Astrocyte of the hippocampus (primary cell): ENCODE measurements around the gene STN1.
A peak's percentile ranks its signal among the peaks of the same experiment; 100 is the strongest.

Experiments
- DNase-seq: peaks from one replicate; pipeline ENCODE4 v3.0.0; 2011; ENCODE audit warnings: low read depth, low spot score

STN1 gene

GRCh38 chr10:103929381-103929921 is 11.5 kb upstream of the STN1 start:
- peak; percentile 14 for DNase-seq

- DNase-seq, result no peak
Observed at GRCh38 chr10:103928784-103929183, 10.8 kb upstream of the STN1 start.

- DNase-seq, result no peak
Observed at GRCh38 chr10:103926722-103927319, 8.8 kb upstream of the STN1 start.

DNA sequence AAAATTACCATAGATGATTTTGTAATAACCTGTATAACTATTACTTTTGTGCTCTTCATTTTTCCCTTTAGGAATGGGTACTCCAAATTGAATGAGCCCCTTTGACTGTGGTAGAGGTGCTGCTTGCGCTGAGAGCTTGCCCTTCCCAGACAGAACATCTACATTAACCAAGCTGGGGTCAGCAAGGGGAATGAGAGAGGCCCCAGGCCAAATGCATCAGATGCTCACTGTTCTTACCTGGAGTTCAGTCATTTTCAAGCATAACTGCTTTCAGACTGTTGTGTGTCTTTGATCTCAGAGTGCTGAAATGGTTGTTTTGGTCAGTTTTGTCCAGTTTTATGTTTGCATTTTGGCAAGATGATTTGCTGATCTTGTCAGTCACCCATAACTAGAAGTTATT is 7.6 kb upstream of the STN1 start:
- DNase-seq, result no peak

- DNase-seq, result no peak
Observed at GRCh38 chr10:103923502-103923901, 5.5 kb upstream of the STN1 start.

DNA sequence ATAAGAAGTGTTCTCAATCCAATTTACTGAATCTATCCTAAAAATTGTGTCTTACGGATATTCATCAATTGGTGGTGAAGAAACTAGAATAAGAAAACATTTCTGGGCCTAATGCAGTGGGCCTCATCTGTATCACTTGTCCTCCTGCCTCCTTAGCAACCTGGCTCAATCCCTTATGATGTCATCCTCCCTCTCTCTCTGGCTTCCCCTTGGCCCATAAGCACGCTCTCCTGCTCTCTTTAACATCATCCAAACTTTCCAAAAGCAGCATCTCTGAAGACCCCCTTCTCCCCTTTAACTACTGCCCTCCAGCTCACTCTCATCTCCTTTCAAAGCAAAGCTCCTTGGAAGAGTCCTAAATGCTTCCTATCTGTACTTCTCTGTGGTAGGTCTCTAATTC is 4.7 kb upstream of the STN1 start:
- DNase-seq, result no peak

DNA sequence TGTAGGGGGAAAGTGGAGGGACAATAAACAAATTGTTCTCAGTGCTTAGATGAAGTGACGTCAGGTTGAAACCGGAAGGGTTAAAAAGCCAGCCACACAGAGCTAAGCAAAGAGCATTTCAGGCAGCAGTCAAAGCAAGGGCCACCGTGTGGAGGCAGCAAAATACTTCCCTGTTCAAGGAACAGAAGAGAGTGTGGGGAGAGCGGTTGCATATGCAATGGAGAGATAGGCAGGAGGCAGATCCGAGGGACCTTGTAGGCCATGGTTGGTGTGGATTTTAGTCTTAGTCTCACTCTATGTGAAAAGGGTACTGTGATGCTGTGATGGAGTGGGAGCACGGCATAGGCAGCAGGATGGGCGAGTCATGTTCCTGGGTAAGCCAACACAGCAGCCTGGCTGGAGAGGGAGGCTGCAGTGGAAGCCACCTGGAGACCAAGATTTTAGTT is 3.8 kb upstream of the STN1 start:
- DNase-seq, result peak; percentile 9

- no peak for DNase-seq
Observed at GRCh38 chr10:103921248-103921647, 3.3 kb upstream of the STN1 start.

DNA sequence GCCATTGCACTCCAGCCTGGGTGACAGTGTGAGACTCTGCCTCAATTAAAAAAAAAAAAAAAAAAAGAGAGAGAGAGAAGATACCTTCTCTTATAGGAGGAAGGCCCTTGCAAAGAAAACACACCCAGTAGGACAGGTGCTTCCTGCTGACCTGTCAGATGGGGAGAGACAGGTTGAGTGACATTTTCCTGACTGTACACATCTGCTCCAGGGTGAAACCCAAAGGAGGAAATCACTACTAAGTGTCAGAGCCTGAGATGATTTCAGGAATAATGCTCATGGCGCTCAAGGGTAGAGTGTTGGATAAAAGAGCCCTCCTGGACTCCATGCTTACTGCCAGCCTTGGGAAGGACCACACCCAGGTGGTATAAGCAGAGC is 1.7 kb upstream of the STN1 start:
- no peak for DNase-seq

GRCh38 chr10:103917302-103918052 is 507 bp downstream of the STN1 start:
- peak; percentile 67 for DNase-seq

DNA sequence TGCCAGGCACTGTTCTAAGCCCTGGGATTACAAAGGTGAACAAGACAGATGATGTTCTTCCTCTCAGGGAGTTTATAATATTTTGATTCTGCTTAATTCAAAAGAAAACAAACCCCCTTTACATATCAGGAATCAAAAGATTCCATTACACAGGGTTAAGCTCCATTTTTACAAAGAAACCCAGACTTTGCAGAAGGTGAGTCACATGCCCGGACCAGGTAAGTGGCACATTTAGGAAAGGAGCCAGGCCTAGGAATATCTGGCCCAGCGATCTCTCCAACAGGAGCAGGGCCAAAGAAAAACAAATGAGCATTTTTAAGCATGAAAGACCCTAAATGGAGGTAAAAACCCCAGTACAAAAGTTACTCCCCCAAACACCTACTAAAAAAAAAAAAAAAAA is 1.1 kb downstream of the STN1 start:
- no peak for DNase-seq

GRCh38 chr10:103916254-103916653 is 1.7 kb downstream of the STN1 start:
- DNase-seq, result peak; percentile 50

GRCh38 chr10:103915796-103916195 is 2.2 kb downstream of the STN1 start:
- peak; percentile 11 for DNase-seq

DNA sequence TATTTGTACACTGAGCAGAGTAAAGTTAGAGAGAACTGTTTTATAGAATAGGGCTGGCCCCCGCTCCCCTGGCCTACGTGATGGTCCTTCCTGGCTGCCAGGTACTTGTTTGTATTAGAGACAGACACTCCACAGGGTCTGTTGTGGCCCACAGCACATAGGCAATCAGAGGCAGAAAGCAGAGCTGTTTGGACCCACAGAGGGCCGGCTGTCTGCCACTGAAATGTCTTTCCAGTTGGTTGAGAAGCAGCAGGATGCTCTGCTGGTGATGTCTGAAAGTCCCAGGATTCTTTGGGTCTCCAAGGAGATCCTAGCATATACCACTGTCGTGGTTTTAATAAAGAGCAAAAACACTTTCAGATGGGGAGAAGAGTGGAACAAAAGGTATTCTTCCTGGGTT is 5.2 kb downstream of the STN1 start:
- no peak for DNase-seq

- no peak for DNase-seq
Observed at GRCh38 chr10:103911021-103911459, 6.9 kb downstream of the STN1 start.

GRCh38 chr10:103910442-103911012 is 7.5 kb downstream of the STN1 start:
- DNase-seq, result no peak

GRCh38 chr10:103905441-103905840 is 12.5 kb downstream of the STN1 start:
- DNase-seq, result no peak

DNA sequence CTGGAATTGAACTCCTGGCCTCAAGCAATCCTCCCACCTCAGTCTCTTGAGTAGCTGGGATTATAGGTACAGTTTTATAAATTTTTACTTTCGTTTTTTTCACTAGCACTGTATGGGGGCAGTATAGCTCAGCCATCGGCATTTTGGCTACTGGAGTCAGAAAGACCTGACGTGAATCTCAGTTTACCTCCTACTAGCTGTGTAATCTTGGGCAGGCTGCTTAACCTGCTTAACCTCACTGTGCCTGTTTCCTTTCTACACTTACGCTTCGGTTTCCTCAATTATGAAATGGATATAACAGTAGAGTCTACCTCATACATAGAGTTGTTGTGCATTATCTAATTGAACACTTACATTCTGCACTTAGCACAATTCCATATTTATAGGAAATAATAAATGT is 16.7 kb downstream of the STN1 start:
- DNase-seq, result no peak

DNA sequence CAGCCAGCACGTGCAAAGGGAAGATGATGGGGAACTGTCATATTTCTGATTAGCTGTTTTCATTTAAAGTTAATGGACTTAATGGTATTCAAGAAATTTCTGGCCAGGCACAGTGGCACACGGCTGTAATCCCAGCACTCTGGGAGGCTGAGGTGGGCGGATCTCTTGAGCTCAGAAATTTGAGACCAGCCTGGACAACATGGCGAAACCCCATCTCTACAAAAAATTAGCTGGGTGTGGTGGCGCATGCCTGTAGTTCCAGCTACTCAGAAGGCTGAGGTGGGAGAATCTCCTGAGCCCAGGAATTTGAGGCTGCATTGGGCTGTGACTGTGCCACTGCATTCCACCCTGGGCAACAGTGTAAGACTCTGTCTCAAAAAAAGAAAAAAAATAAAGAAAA is 18.7 kb downstream of the STN1 start:
- no peak for DNase-seq

DNA sequence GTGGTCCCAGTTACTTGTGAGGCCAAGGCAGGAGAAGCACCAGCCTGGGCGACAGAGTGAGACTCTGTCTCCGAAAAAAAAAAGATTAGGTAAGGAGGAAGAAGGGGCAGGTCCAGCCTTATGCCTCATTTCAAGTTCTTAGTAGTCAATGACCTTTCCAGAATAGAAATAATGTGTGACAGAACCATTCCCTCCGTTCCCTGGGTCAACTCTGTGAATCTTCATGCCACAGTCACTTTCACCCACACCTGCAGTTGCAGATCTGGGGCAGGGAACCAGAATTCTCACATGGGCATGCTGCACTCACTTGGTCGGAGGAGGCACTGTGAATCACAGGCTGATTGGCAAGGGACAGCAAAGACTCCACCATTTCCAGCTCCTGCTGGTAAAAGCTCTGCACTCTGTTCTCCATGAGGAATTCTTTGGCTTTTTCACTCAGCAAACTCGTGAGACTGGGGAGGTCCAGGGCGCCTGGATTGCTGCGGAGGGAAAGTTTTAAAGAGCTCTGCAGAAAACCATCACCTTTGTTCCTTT is 20.7 kb downstream of the STN1 start:
- peak; percentile 53 for DNase-seq

DNA sequence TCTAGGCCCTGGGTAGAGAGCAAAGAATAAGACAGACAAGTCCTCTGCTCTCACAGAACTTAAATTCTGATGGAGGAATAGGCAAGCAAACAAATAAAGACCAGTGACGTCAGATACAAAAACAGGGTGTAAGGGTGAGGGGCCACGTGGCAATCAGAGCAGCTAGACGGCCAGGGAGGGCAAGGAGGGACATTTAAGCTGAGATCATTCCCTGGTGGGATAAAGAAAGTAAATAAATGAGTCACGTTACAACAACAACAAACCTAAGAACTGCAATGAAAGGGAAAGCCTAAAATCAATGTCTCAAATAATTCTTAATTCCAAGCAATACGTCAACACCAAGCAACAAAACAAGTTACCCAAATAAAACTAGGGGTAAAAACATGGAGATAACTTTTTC is 21.8 kb downstream of the STN1 start:
- peak; percentile 55 for DNase-seq

GRCh38 chr10:103895411-103896186 is 22.4 kb downstream of the STN1 start:
- DNase-seq, result peak; percentile 20
